GM10847 (cell line): ENCODE data around the gene VBP1.
A peak's percentile ranks its signal among the peaks of the same experiment; 100 is the strongest.

Experiments
- POLR2A ChIP-seq: IDR thresholded peaks from 2 replicates; pipeline ENCODE4 v1.6.1; 2011; ENCODE audit not compliant: insufficient read length; ENCODE audit errors: extremely low read depth

The VBP1 gene

GRCh38 chrX:155216179-155216939, at the start of gene VBP1:
Gene VBP1 (plus strand): TSS chrX:155216460. CDS start chrX:155216483, 23 bp downstream.
- TF ChIP-seq POLR2A = peak; percentile 44

DNA sequence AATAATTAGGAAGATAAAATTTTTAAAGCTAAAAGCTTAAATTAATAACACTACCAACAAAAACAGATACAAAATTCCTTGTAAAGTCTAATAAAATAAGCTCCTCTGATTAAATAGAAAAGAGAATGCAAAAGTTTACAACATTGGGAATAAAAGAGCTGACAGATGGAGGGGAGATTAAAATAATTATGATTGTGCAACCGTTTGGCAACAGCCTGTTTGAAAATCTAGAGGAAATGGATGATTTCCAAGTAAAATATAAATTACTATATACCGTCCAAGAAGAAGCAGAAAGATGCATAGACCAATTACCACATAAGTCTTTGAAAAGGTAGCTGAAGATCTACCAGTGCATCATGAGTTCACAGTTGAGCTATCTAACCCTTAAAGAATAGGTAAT, 46.4 kb upstream of the VBP1 start:
- TF ChIP-seq POLR2A = no peak

- TF ChIP-seq POLR2A = no peak
Observed at GRCh38 chrX:155179346-155179997, 36.8 kb upstream of the VBP1 start.

DNA sequence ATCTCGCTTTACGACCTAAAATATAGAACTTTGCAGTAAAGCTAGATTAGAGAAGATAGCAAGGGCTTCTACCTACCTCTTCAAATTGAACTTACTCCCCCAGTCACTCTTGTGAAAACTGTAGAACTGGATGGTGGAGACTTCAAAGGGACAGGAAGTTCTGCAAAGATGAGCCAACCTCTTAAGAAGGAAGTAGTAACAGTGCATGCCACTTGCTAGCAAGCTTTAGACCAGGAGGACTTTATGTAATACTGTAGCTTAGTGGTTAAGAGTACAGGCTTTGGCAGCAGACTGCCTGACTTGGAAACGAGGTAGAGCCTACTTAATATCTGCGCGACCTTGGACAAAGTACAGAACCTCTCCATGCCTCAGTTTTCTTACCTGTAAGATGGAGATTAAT, 27.5 kb upstream of the VBP1 start:
- TF ChIP-seq POLR2A = no peak

DNA sequence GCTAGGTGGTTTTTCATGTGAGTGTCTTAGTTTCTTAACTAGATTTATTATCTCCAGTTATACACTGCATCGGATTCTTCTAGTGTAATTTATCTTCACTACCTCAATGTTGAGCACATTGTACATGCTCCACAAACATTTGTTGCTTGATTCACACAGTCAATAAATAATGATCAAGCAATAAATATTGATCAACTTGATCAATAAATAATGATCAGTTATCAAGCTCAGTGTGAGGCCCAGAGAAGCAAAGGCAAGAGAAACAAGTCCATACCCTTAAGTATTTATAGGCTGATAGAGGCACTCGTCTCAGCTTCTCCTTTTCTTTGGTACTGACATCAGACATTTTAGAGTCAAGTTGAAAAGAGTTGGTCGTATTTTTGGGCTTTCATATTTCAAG, 5.1 kb upstream of the VBP1 start:
- TF ChIP-seq POLR2A = no peak

GRCh38 chrX:155213731-155214130, 2.5 kb upstream of the VBP1 start:
- TF ChIP-seq POLR2A = no peak

- no peak for TF ChIP-seq POLR2A
Observed at GRCh38 chrX:155215443-155216178, 649 bp upstream of the VBP1 start.

DNA sequence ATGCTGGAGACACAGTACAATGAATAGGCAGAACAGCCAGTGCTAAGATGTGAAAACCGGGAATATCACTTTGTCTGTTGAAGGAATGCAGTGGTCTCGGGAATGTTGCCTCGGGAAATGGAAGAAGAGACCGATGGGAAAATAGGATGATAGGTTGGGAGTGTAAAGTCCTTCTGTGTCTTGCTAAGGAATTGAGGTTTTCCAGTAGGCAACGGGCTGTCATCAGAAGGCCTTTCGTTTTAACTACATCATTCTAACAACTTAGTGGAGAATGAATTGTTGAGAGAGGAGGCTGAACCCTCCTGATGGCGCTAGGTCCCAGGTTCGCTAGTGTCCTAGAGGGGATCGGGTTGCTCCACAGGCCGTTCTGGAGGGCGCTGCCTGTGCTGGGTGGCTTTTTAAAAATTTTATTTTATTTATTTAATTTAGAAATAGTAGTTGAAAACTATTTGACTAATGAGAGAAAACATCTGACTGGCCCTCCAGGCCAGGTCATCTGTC, 730 bp downstream of the VBP1 start:
- TF ChIP-seq POLR2A = no peak

GRCh38 chrX:155218777-155219176, 2.5 kb downstream of the VBP1 start:
- TF ChIP-seq POLR2A = no peak

DNA sequence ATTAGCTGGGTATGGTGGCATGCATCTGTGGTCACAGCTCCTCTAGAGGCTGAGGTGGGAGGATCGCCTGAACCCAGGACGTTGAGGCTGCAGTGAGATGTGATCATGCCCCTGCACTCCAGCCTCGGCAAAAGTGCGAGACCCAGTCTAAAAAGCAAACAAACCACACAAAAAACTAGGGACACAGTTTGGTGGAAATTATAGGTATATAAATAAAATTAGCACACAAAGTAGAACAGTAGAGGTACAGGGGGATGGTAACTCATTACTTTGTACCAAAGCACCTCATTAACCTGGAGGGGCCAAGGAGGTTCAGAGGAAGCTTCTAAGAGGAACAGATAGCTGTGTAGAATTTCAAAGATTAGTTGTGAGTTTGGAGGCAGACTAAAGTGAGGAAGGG, 5.1 kb downstream of the VBP1 start:
- no peak for TF ChIP-seq POLR2A

DNA sequence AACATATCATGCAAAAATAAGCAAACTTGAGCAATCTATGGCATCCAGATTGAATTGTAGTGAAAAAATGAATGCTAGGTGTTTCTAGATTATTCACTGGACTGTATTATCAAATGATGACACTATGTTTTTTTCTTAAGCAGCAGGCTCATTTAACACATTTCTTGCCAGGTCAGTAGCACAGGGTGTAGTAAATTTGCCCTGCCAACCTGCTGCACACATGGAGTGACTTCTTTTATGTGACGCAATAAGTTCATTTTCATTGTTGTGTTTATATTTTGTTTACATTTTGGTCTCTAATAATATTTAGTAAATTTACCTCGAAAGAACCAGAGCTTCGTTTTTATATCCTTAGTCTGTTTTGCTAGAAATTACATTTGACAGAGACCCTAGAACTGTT, 9.5 kb downstream of the VBP1 start:
- TF ChIP-seq POLR2A = no peak

- no peak for TF ChIP-seq POLR2A
Observed at GRCh38 chrX:155231163-155231562, 14.9 kb downstream of the VBP1 start.

GRCh38 chrX:155235891-155236290, 19.6 kb downstream of the VBP1 start:
- no peak for TF ChIP-seq POLR2A

GRCh38 chrX:155237719-155238118, 21.5 kb downstream of the VBP1 start:
- TF ChIP-seq POLR2A = no peak

DNA sequence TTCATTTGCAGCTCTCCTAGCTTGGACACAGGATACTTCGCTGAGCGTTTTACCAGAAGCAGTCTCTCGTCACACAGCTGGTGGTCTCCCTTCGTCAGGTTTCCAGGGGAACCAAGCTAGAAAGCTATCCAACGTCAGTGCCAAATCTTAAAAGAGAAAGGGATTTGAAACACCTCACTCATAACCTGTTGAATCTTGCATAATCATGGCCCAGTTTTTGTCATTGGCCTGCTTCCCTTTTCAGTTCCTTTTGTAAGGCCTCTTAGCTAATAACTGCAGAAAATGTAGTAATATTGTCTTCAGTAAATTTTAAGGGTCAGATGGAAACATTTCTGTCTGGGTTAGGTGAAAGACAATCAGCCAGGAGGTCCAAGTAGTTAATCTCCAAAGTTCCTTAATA, 26.0 kb downstream of the VBP1 start:
- TF ChIP-seq POLR2A = no peak

GRCh38 chrX:155246748-155247147, 30.5 kb downstream of the VBP1 start:
- no peak for TF ChIP-seq POLR2A

DNA sequence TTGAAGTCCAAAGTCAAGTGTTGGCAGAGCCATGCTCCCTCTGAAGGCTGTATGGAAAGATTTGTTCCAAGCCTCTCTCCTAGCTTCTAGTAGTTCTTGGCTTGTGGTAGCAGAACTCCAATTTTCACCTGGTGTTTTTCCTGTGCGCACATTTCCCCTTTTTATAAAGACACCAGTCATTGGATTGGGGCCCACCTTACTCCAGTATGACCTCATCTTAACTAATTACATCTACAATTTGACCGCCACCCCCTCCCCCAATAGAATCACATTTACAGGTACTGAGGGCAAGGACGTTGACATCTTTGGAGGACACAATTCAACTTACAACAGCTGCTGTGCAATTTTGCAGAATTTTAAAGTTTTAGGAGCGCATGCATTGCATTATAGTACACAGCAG, 31.2 kb downstream of the VBP1 start:
- TF ChIP-seq POLR2A = no peak

DNA sequence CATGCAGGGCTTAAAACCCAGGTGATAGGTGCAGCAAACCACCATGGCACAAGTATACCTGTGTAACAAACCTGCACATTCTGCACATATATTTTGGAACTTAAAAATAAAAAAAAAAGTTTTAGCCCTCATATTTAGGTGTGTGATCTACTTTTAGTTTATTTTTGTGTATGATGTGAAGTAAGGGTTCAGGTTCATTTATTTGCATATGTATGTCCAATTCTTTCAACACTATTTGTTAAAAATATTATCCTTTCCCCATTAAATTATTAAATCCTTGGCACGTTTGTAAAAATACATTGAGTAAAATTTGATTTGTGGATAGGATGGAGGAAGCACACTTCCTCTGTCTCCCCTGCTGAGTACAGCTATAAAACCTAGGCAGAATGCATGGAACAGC, 35.1 kb downstream of the VBP1 start:
- TF ChIP-seq POLR2A = no peak
